Sigmoid colon (tissue), 3 donors: Measurements from ENCODE around the gene MINDY2.

Source experiments
- CTCF ChIP-seq, 4 experiments: fragments of 450-650 bp in 3 of 4; fragments of 200-600 bp in 1 of 4; IDR thresholded peaks; one replicate each; pipeline ENCODE4 v1.5.1; 2016 to 2019; ENCODE audit warnings: antibody characterized with exemption in 4 of 4, mild to moderate bottlenecking in 3 of 4, moderate library complexity in 2 of 4
- POLR2A ChIP-seq, 2 donors: fragments of 450-650 bp; IDR thresholded peaks; one replicate each; pipeline ENCODE4 v1.6.1; 2016; ENCODE audit warnings: antibody characterized with exemption in 2 of 2, mild to moderate bottlenecking in 2 of 2, moderate library complexity in 2 of 2

- TF ChIP-seq CTCF (IDR thresholded peaks at IDR 0.05) (no peak), POLR2A (IDR thresholded peaks at IDR 0.05) (no peak)
Measured at GRCh38 chr15:58779554-58779953, 8.5 kb downstream of the MINDY2 start.
